H1 (cell line): ENCODE measurements around the gene EFCAB8. TPM values are rescaled to one million over a fixed set of nuclear protein-coding genes. Genes with fewer than 3 reads are reported as not detected.

Source experiments
- CTCF ChIA-PET: fragments of 300-600 bp; sonication (Branson Sonifier 250); formaldehyde crosslinking; loops from one replicate; lab custom pipeline; 2021; ENCODE audit not compliant: partially characterized antibody; lab: Charles Lee
- POLR2A ChIA-PET: fragments of 300-600 bp; sonication (Branson Sonifier 250); formaldehyde crosslinking; loops from one replicate; lab custom pipeline; 2021; ENCODE audit warnings: inconsistent platforms; ENCODE audit not compliant: partially characterized antibody; lab: Charles Lee
- DNase-seq, 2 experiments: peaks; one replicate each; pipeline versions ENCODE4 v3.0.0 to v3.0.0-alpha.2; 2010 to 2022; ENCODE audit warnings: low spot score in 2 of 2, low read depth in 1 of 2, mixed read lengths in 1 of 2
- FAIRE-seq: peaks from 2 replicates; lab custom pipeline; 2011; peaks lifted over from hg19 to GRCh38; lab: Jason Lieb, UNC
- H2AFZ ChIP-seq: 2 replicates; pipeline ENCODE4 v1.8.1; 2012; ENCODE audit warnings: low read length, inconsistent platforms
- H2AK5ac ChIP-seq: 2 replicates; pipeline ENCODE4 v1.6.1; 2013; ENCODE audit warnings: low read depth, low read length
- H2BK120ac ChIP-seq: replicated peaks from 2 replicates; pipeline ENCODE3; 2013; ENCODE audit warnings: low read depth, low read length, inconsistent platforms
- H2BK12ac ChIP-seq: 2 replicates; pipeline ENCODE4 v1.6.1; 2013; ENCODE audit warnings: low read depth, low read length
- H2BK15ac ChIP-seq: 2 replicates; pipeline ENCODE4 v1.6.1; 2013; ENCODE audit warnings: low read length
- H2BK20ac ChIP-seq: 2 replicates; pipeline ENCODE4 v1.6.1; 2013; ENCODE audit warnings: low read length
- H2BK5ac ChIP-seq: 2 replicates; pipeline ENCODE4 v1.6.1; 2013; ENCODE audit warnings: low read depth, low read length
- H3K14ac ChIP-seq: 2 replicates; pipeline ENCODE4 v1.6.1; 2013; ENCODE audit warnings: inconsistent platforms; ENCODE audit not compliant: insufficient read length
- H3K18ac ChIP-seq: 2 replicates; pipeline ENCODE4 v1.6.1; 2013; ENCODE audit warnings: low read length; ENCODE audit errors: extremely low read depth
- H3K23ac ChIP-seq: 2 replicates; pipeline ENCODE4 v1.6.1; 2013; ENCODE audit warnings: inconsistent platforms; ENCODE audit not compliant: insufficient read length
- H3K23me2 ChIP-seq: 2 replicates; pipeline ENCODE4 v1.6.1; 2013; ENCODE audit warnings: low read depth, low read length
- H3K27ac ChIP-seq: 2 replicates; pipeline ENCODE4 v1.6.1; 2011; ENCODE audit warnings: low read depth, low read length, inconsistent platforms
- H3K27me3 ChIP-seq, 4 experiments: replicated peaks in 1 of 4; 1 replicate in 1 of 4; 2 replicates in 3 of 4; pipeline versions ENCODE4 v1.6.1 to v1.8.1; 2011 to 2013; ENCODE audit warnings: low read length in 3 of 4, mild to moderate bottlenecking in 3 of 4, inconsistent platforms in 2 of 4, mixed read lengths in 2 of 4, moderate library complexity in 1 of 4; ENCODE audit not compliant: control insufficient read depth in 3 of 4, insufficient read depth in 3 of 4; ENCODE audit errors: extremely low read depth in 1 of 4
- H3K36me3 ChIP-seq, 4 experiments: 2 replicates each; pipeline versions ENCODE4 v1.6.1 to v1.8.1; 2011 to 2013; ENCODE audit warnings: mild to moderate bottlenecking in 4 of 4, low read length in 3 of 4, moderate library complexity in 2 of 4, control low read depth in 1 of 4, inconsistent platforms in 1 of 4; ENCODE audit not compliant: insufficient read depth in 4 of 4, control insufficient read depth in 2 of 4
- H3K4ac ChIP-seq: replicated peaks from 2 replicates; pipeline ENCODE3; 2013; ENCODE audit warnings: low read length, low read depth, mixed read lengths, inconsistent platforms; ENCODE audit not compliant: insufficient read length
- H3K4me1 ChIP-seq, 4 experiments: replicated peaks in 1 of 4; 1 replicate in 1 of 4; 2 replicates in 3 of 4; pipeline versions ENCODE4 v1.6.1 to v1.8.1; 2011 to 2013; ENCODE audit warnings: low read length in 3 of 4, inconsistent platforms in 2 of 4, mixed read lengths in 1 of 4; ENCODE audit not compliant: insufficient read depth in 4 of 4, control insufficient read depth in 3 of 4
- H3K4me2 ChIP-seq, 2 experiments: 2 replicates each; pipeline versions ENCODE4 v1.6.1 to v1.8.1; 2011 to 2013; ENCODE audit warnings: low read depth in 2 of 2, low read length in 2 of 2, control low read depth in 1 of 2, inconsistent platforms in 1 of 2, mild to moderate bottlenecking in 1 of 2; ENCODE audit not compliant: insufficient read depth in 1 of 2
- H3K4me3 ChIP-seq, 4 experiments: fragments of 200-600, 300-600 bp in 1 of 4; sonication (generic), shearing (Covaris generic), sonication (Bioruptor Twin) in 1 of 4; 2 replicates each; pipeline versions ENCODE4 v1.5.1 to v1.8.1; 2011 to 2016; ENCODE audit warnings: low read length in 4 of 4, low read depth in 3 of 4, control low read depth in 2 of 4, inconsistent platforms in 2 of 4, mild to moderate bottlenecking in 2 of 4, mixed read lengths in 1 of 4, moderate library complexity in 1 of 4; ENCODE audit not compliant: insufficient read depth in 2 of 4; ENCODE audit errors: extremely low read depth in 1 of 4
- H3K56ac ChIP-seq: replicated peaks from 2 replicates; pipeline ENCODE3; 2013; ENCODE audit warnings: low read depth, mild to moderate bottlenecking, mixed read lengths, low read length, inconsistent platforms; ENCODE audit not compliant: insufficient read length
- H3K79me1 ChIP-seq: 2 replicates; pipeline ENCODE4 v1.6.1; 2013; ENCODE audit warnings: low read depth, low read length, control low read depth
- H3K79me2 ChIP-seq, 2 experiments: 2 replicates each; pipeline versions ENCODE4 v1.6.1 to v1.8.1; 2012 to 2013; ENCODE audit warnings: low read length in 2 of 2, mild to moderate bottlenecking in 2 of 2, inconsistent platforms in 1 of 2; ENCODE audit not compliant: insufficient read depth in 2 of 2, control insufficient read depth in 1 of 2
- H3K9ac ChIP-seq, 4 experiments: replicated peaks in 1 of 4; 1 replicate in 1 of 4; 2 replicates in 3 of 4; pipeline versions ENCODE4 v1.6.1 to v1.8.1; 2011 to 2013; ENCODE audit warnings: low read depth in 3 of 4, low read length in 3 of 4, control low read depth in 2 of 4, mild to moderate bottlenecking in 2 of 4, moderate library complexity in 2 of 4, inconsistent platforms in 1 of 4; ENCODE audit errors: extremely low read depth in 1 of 4
- H3K9me3 ChIP-seq, 2 experiments: 2 replicates each; pipeline versions ENCODE4 v1.6.1 to v1.8.1; 2012 to 2013; ENCODE audit warnings: mild to moderate bottlenecking in 2 of 2, moderate library complexity in 2 of 2, control low read depth in 1 of 2, inconsistent platforms in 1 of 2, low read depth in 1 of 2, low read length in 1 of 2, mixed read lengths in 1 of 2; ENCODE audit not compliant: insufficient read depth in 2 of 2
- H4K20me1 ChIP-seq, 2 experiments: replicated peaks in 1 of 2; 2 replicates each; pipeline versions ENCODE3 to v1.8.1; 2011 to 2013; ENCODE audit warnings: inconsistent platforms in 2 of 2, low read length in 2 of 2, mild to moderate bottlenecking in 1 of 2; ENCODE audit not compliant: insufficient read depth in 2 of 2, control insufficient read depth in 1 of 2
- H4K5ac ChIP-seq: 2 replicates; pipeline ENCODE4 v1.6.1; 2013; ENCODE audit warnings: low read length, low read depth, mixed read lengths, inconsistent platforms; ENCODE audit not compliant: insufficient read length
- H4K8ac ChIP-seq: 2 replicates; pipeline ENCODE4 v1.8.0; 2013; ENCODE audit warnings: mild to moderate bottlenecking, moderate library complexity, low read length, inconsistent platforms; ENCODE audit not compliant: insufficient read depth; ENCODE audit errors: extremely low read depth
- H4K91ac ChIP-seq: replicated peaks from 2 replicates; pipeline ENCODE3; 2013; ENCODE audit warnings: low read length, mixed read lengths, inconsistent platforms; ENCODE audit not compliant: insufficient read length
- ATF3 ChIP-seq: IDR thresholded peaks from 2 replicates; pipeline ENCODE4 v1.6.1; 2011; ENCODE audit warnings: low read depth, mild to moderate bottlenecking, low read length; ENCODE audit not compliant: insufficient read depth
- CBX8 ChIP-seq: fragments of 300-800, 300-1000 bp; sonication (generic); IDR thresholded peaks from 2 replicates; pipeline ENCODE4 v1.7.1; 2016; ENCODE audit warnings: low read depth, low read length, borderline replicate concordance
- GABPA ChIP-seq: IDR thresholded peaks from 2 replicates; pipeline ENCODE4 v1.6.1; 2011; ENCODE audit warnings: mild to moderate bottlenecking, low read length, moderate library complexity, borderline replicate concordance; ENCODE audit not compliant: insufficient read depth
- KDM1A ChIP-seq: fragments of 200-600, 300-600 bp; sonication (generic); IDR thresholded peaks from 2 replicates; pipeline ENCODE4 v1.7.1; 2016; ENCODE audit warnings: mild to moderate bottlenecking, low read length, borderline replicate concordance
- POLR2A ChIP-seq, 2 experiments: IDR thresholded peaks; 1 replicate in 1 of 2; 2 replicates in 1 of 2; pipeline ENCODE4 v1.6.1; 2011; ENCODE audit warnings: low read depth in 2 of 2, low read length in 2 of 2, mild to moderate bottlenecking in 2 of 2; ENCODE audit errors: control extremely low read depth in 1 of 2
- POLR2AphosphoS5 ChIP-seq: IDR thresholded peaks from 2 replicates; pipeline ENCODE4 v1.6.1; 2011; ENCODE audit warnings: low read depth, low read length
- RAD21 ChIP-seq, 2 experiments: IDR thresholded peaks in 1 of 2; conservative IDR thresholded peaks in 1 of 2; 2 replicates each; pipeline ENCODE4 v1.6.1; 2011; ENCODE audit warnings: low read depth in 2 of 2, low read length in 2 of 2, improper control_type of control experiment in 1 of 2, inconsistent platforms in 1 of 2, mild to moderate bottlenecking in 1 of 2, moderate library complexity in 1 of 2
- RBBP5 ChIP-seq: IDR thresholded peaks from 2 replicates; pipeline ENCODE4 v1.7.1; 2012; ENCODE audit warnings: low read depth, mild to moderate bottlenecking, inconsistent platforms, low read length, moderate library complexity, borderline replicate concordance
- RNF2 ChIP-seq: fragments of 200-900, 300-1000 bp; sonication (generic); IDR thresholded peaks from 2 replicates; pipeline ENCODE4 v1.7.1; 2016; ENCODE audit warnings: borderline replicate concordance, low read depth, mild to moderate bottlenecking, antibody characterized with exemption, low read length; ENCODE audit not compliant: poor library complexity, severe bottlenecking; ENCODE audit errors: missing control alignments
- RXRA ChIP-seq: IDR thresholded peaks from 2 replicates; pipeline ENCODE4 v1.6.1; 2011; ENCODE audit warnings: low read depth, mild to moderate bottlenecking, low read length, moderate library complexity; ENCODE audit not compliant: insufficient read depth
- TAF1 ChIP-seq: IDR thresholded peaks from 2 replicates; pipeline ENCODE4 v1.6.1; 2011; ENCODE audit warnings: mild to moderate bottlenecking, low read depth, low read length
- WGBS, 2 experiments: shearing (Covaris generic) in 1 of 2; methylation state at CpG; one replicate each; pipeline versions ENCODE4 v1.1.6 to v1.1.7; 2013 to 2015; ENCODE audit warnings: low lambda C conversion rate in 2 of 2, mixed read lengths in 2 of 2, inconsistent platforms in 1 of 2, low coverage in 1 of 2, missing lambda C conversion rate in 1 of 2; ENCODE audit not compliant: insufficient replicate concordance in 2 of 2, insufficient coverage in 1 of 2, insufficient read length in 1 of 2; ENCODE audit errors: extremely low coverage in 1 of 2, missing lambda C conversion rate in 1 of 2; 5-methylcytosine and 5-hydroxymethylcytosine counted together
- polyA plus RNA-seq, 7 experiments: library from polyadenylated mRNA; depleted of rRNA in 3 of 7; stranded (reverse) in 5 of 7; unstranded in 2 of 7; fragments of >200 nt in 5 of 7; fragments of 200-250 nt in 2 of 7; gene quantifications; 1 replicate in 5 of 7; 2 replicates in 1 of 7; 4 replicates in 1 of 7; pipeline versions ENCODE4 v1.2.1 to v1.2.3, GENCODE V29; 2011 to 2013; ENCODE audit warnings: missing spikeins in 2 of 7, mixed read lengths in 2 of 7
- total RNA-seq: library from RNA; stranded (reverse); fragmentation: NEBNext Ultra II Directional; extraction: Animal tissue kit (Norgen Biotek cat#: 25700); gene quantifications from 2 replicates; pipeline ENCODE4 v1.2.1, GENCODE V29; 2021
- TF ChIP-seq, protein P1 (sequence below): IDR thresholded peaks from 2 replicates; pipeline ENCODE4 v1.6.1; 2011; ENCODE audit warnings: low read length, improper control_type of control experiment

EFCAB8 gene
- total and polyA plus RNA-seq, 2 of the 8 experiments (the other 6 are each of a cell fraction or from before 2014, with no cell fraction given) = 0.06 to 0.20 TPM

DNA sequence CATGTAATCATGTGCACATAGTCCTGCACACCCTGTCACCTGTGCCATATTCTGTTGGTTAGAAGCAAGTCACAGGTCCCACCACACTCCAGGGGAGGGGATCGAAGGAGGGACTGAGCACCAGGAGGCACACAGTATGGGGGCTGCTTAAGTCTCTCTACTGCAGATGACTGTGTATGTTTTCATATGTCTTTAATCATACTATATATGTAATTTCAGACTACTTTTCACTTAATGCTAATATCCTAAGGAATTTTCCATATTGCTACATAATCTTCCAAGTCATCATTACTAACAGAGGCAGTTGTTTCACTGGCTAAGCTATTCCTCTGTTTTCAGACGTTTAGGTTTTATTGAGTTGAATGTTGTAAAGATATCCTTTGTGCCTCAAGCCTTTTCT, 10.8 kb downstream of the EFCAB8 start:
- Histone ChIP-seq H3K4me1 (peaks cover 0 to 3% (median 0%) of the 10 kb centered on the region in 4 experiments; a peak in 3 of 7 replicates), H3K23me2 (no peaks in the 10 kb centered on the region), H3K79me2 (no peaks in the 10 kb centered on the region), H3K79me1 (no peaks in the 10 kb centered on the region; the same call in 1 of the 2 replicates), H3K56ac (no peak overlapping the region), H3K4ac (no peak overlapping the region), H4K20me1 (no peaks in the 10 kb centered on the region), H3K9me3 (no peaks in the 10 kb centered on the region), H2AFZ (no peak overlapping the region), H3K4me2 (no peak overlapping the region), H2BK12ac (no peak overlapping the region), H3K23ac (no peak overlapping the region), H2BK120ac (no peak overlapping the region), H3K4me3 (no peak overlapping the region), H3K14ac (no peak overlapping the region), H2BK15ac (no peak overlapping the region), H2BK20ac (no peak overlapping the region), H3K18ac (no peak overlapping the region), H2BK5ac (no peak overlapping the region), H4K8ac (no peak overlapping the region), H2AK5ac (no peak overlapping the region), H3K9ac (no peak overlapping the region), H3K36me3 (no peaks in the 10 kb centered on the region), H4K5ac (no peak overlapping the region), H3K27ac (no peak overlapping the region), H3K27me3 (no peaks in the 10 kb centered on the region), H4K91ac (no peak overlapping the region)
- WGBS, 2 experiments = 86% methylated on average over 2 of the region's 2 CpGs; no CpG with 5 or more reads in 1 of the 2 experiments
- DNase-seq (no peak), FAIRE-seq (no peak)
- ChIA-PET POLR2A (no interaction called here), CTCF (no interaction called here)
- TF ChIP-seq RNF2 (no peak), RAD21 (IDR thresholded peaks at IDR 0.05 in 1 of 2, conservative IDR thresholded peaks at IDR 0.05 in 1 of 2; ENCODE audit: low read depth in 2 of 2, low read length in 2 of 2) (no peak), RXRA (no peak), TAF1 (no peak), KDM1A (no peak), ATF3 (no peak), POLR2A (IDR thresholded peaks at IDR 0.05; ENCODE audit: control extremely low read depth in 1 of 2, low read depth in 2 of 2, low read length in 2 of 2) (no peak), POLR2AphosphoS5 (no peak), GABPA (no peak), RBBP5 (no peak), CBX8 (no peak)
- TF ChIP-seq, protein P1, sequence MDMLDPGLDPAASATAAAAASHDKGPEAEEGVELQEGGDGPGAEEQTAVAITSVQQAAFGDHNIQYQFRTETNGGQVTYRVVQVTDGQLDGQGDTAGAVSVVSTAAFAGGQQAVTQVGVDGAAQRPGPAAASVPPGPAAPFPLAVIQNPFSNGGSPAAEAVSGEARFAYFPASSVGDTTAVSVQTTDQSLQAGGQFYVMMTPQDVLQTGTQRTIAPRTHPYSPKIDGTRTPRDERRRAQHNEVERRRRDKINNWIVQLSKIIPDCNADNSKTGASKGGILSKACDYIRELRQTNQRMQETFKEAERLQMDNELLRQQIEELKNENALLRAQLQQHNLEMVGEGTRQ = no peak
